Skeletal muscle tissue (tissue), 4 donors: Measurements from ENCODE around the gene PTPRO. TPM values are rescaled to one million over a fixed set of nuclear protein-coding genes. Genes with fewer than 3 reads are reported as not detected.

Experiments used
- H3K27ac ChIP-seq: one replicate; pipeline ENCODE4 v1.7.0; 2013; ENCODE audit warnings: mild to moderate bottlenecking, low read depth, low read length, inconsistent platforms
- H3K27me3 ChIP-seq, 3 donors: one replicate each; pipeline ENCODE4 v1.7.0; 2013; ENCODE audit warnings: low read length in 3 of 3; ENCODE audit not compliant: control insufficient read depth in 3 of 3, insufficient read depth in 3 of 3
- H3K36me3 ChIP-seq, 3 donors: one replicate each; pipeline ENCODE4 v1.7.0; 2013; ENCODE audit warnings: low read length in 3 of 3; ENCODE audit not compliant: control insufficient read depth in 3 of 3, insufficient read depth in 3 of 3
- H3K4me1 ChIP-seq, 3 donors: one replicate each; pipeline ENCODE4 v1.7.0; 2013; ENCODE audit warnings: low read length in 3 of 3, mild to moderate bottlenecking in 3 of 3; ENCODE audit not compliant: control insufficient read depth in 3 of 3, insufficient read depth in 3 of 3
- H3K4me3 ChIP-seq, 3 donors: one replicate each; pipeline ENCODE4 v1.7.0; 2013; ENCODE audit warnings: low read length in 3 of 3
- H3K9ac ChIP-seq, 3 donors: one replicate each; pipeline ENCODE4 v1.7.0; 2013; ENCODE audit warnings: low read length in 3 of 3, mild to moderate bottlenecking in 3 of 3, moderate library complexity in 2 of 3, low read depth in 1 of 3
- H3K9me3 ChIP-seq, 3 donors: one replicate each; pipeline ENCODE4 v1.7.0; 2013; ENCODE audit warnings: low read length in 3 of 3; ENCODE audit not compliant: control insufficient read depth in 3 of 3
- total RNA-seq: library from RNA; depleted of rRNA; stranded (reverse); fragments of >200 nt; gene quantifications from one replicate; pipeline ENCODE4 v1.2.3, GENCODE V29; 2014
- donor health status: Osteomylitis.

PTPRO gene
- total RNA-seq, 1 donor from 2014 or later: 2.1 TPM

- no peaks in the 10 kb centered on the region for H3K9me3 ChIP-seq
- H3K27ac ChIP-seq: no peak overlapping the region
- H3K36me3 ChIP-seq: no peaks in the 10 kb centered on the region
- no peak overlapping the region for H3K4me3 ChIP-seq
- no peak overlapping the region for H3K9ac ChIP-seq
- no peaks in the 10 kb centered on the region for H3K27me3 ChIP-seq
- H3K4me1 ChIP-seq: no peaks in the 10 kb centered on the region
Measured at GRCh38 chr12:15528666-15529065, 206.4 kb downstream of the PTPRO start.

GRCh38 chr12:15530361-15530760 is 208.1 kb downstream of the PTPRO start:
- no peaks in the 10 kb centered on the region for H3K4me1 ChIP-seq
- no peaks in the 10 kb centered on the region for H3K36me3 ChIP-seq
- no peak overlapping the region for H3K9ac ChIP-seq
- H3K9me3 ChIP-seq: no peaks in the 10 kb centered on the region
- no peak overlapping the region for H3K4me3 ChIP-seq
- no peak overlapping the region for H3K27ac ChIP-seq
- H3K27me3 ChIP-seq: no peaks in the 10 kb centered on the region

GRCh38 chr12:15532364-15532977 is 210.2 kb downstream of the PTPRO start:
- no peaks in the 10 kb centered on the region for H3K4me1 ChIP-seq
- no peaks in the 10 kb centered on the region for H3K9me3 ChIP-seq
- no peak overlapping the region for H3K27ac ChIP-seq
- H3K4me3 ChIP-seq: no peak overlapping the region
- H3K27me3 ChIP-seq: no peaks in the 10 kb centered on the region
- H3K9ac ChIP-seq: no peak overlapping the region
- no peaks in the 10 kb centered on the region for H3K36me3 ChIP-seq

- Histone ChIP-seq H3K27me3 (no peaks in the 10 kb centered on the region), H3K27ac (no peak overlapping the region), H3K4me1 (no peaks in the 10 kb centered on the region), H3K9ac (no peak overlapping the region), H3K36me3 (no peaks in the 10 kb centered on the region), H3K9me3 (no peaks in the 10 kb centered on the region), H3K4me3 (peak overlapping the region in 1 of 3 donors; percentile 10)
Measured at GRCh38 chr12:15534322-15534721, 212.0 kb downstream of the PTPRO start.

- Histone ChIP-seq H3K27me3 (no peaks in the 10 kb centered on the region), H3K4me3 (no peak overlapping the region), H3K4me1 (no peaks in the 10 kb centered on the region), H3K36me3 (no peaks in the 10 kb centered on the region), H3K9ac (no peak overlapping the region), H3K27ac (no peak overlapping the region), H3K9me3 (no peaks in the 10 kb centered on the region)
Measured at GRCh38 chr12:15534874-15535273, 212.6 kb downstream of the PTPRO start.

- no peak overlapping the region for H3K9ac ChIP-seq
- no peak overlapping the region for H3K4me3 ChIP-seq
- no peaks in the 10 kb centered on the region for H3K27me3 ChIP-seq
- H3K9me3 ChIP-seq: no peaks in the 10 kb centered on the region
- H3K36me3 ChIP-seq: no peaks in the 10 kb centered on the region
- H3K4me1 ChIP-seq: no peaks in the 10 kb centered on the region
- no peak overlapping the region for H3K27ac ChIP-seq
Measured at GRCh38 chr12:15535352-15535781, 213.1 kb downstream of the PTPRO start.

- H3K36me3 ChIP-seq: no peaks in the 10 kb centered on the region
- no peaks in the 10 kb centered on the region for H3K27me3 ChIP-seq
- H3K9ac ChIP-seq: no peak overlapping the region
- no peak overlapping the region for H3K4me3 ChIP-seq
- no peaks in the 10 kb centered on the region for H3K4me1 ChIP-seq
- no peak overlapping the region for H3K27ac ChIP-seq
- no peaks in the 10 kb centered on the region for H3K9me3 ChIP-seq
Measured at GRCh38 chr12:15536446-15536845, 214.1 kb downstream of the PTPRO start.

- H3K9me3 ChIP-seq: no peaks in the 10 kb centered on the region
- no peak overlapping the region for H3K4me3 ChIP-seq
- H3K27me3 ChIP-seq: no peaks in the 10 kb centered on the region
- no peak overlapping the region for H3K9ac ChIP-seq
- no peaks in the 10 kb centered on the region for H3K4me1 ChIP-seq
- H3K27ac ChIP-seq: no peak overlapping the region
- no peaks in the 10 kb centered on the region for H3K36me3 ChIP-seq
Measured at GRCh38 chr12:15538881-15539280, 216.6 kb downstream of the PTPRO start.

- Histone ChIP-seq H3K27me3 (no peaks in the 10 kb centered on the region), H3K36me3 (no peaks in the 10 kb centered on the region), H3K27ac (no peak overlapping the region), H3K4me1 (no peaks in the 10 kb centered on the region), H3K9me3 (no peaks in the 10 kb centered on the region), H3K4me3 (no peak overlapping the region), H3K9ac (no peak overlapping the region)
Measured at GRCh38 chr12:15540005-15540404, 217.7 kb downstream of the PTPRO start.

- no peak overlapping the region for H3K27ac ChIP-seq
- no peak overlapping the region for H3K9ac ChIP-seq
- no peaks in the 10 kb centered on the region for H3K36me3 ChIP-seq
- no peaks in the 10 kb centered on the region for H3K4me1 ChIP-seq
- no peaks in the 10 kb centered on the region for H3K27me3 ChIP-seq
- no peaks in the 10 kb centered on the region for H3K9me3 ChIP-seq
- no peak overlapping the region for H3K4me3 ChIP-seq
Measured at GRCh38 chr12:15540469-15540872, 218.2 kb downstream of the PTPRO start.
